Body of pancreas (tissue), 4 donors: ENCODE results near the gene SH3YL1. TPM values are rescaled to one million over a fixed set of nuclear protein-coding genes. Genes with fewer than 3 reads are reported as not detected.

Experiments
- ATAC-seq: fragments of 150-250 bp; one replicate; pipeline ENCODE4 v1.9.1; 2016
- DNase-seq, 4 donors: peaks; one replicate each; pipeline ENCODE4 v3.0.0-alpha.2; 2019
- H3K27ac ChIP-seq, 4 donors: fragments of 200-600 bp; sonication (generic); 1 replicate in 3 of 4; 2 replicates in 1 of 4; pipeline versions ENCODE4 v1.5.1 to v1.6.1; 2016 to 2019; ENCODE audit warnings: mild to moderate bottlenecking in 1 of 4, mixed read lengths in 1 of 4, moderate library complexity in 1 of 4
- H3K27me3 ChIP-seq, 2 donors: fragments of 200-600 bp; sonication (generic); one replicate each; pipeline ENCODE4 v1.6.0; 2016; ENCODE audit warnings: mild to moderate bottlenecking in 1 of 2
- H3K36me3 ChIP-seq, 2 donors: fragments of 200-600 bp; sonication (generic); replicated peaks in 1 of 2; 2 replicates each; pipeline ENCODE4 v1.5.1; 2016; ENCODE audit warnings: low read depth in 2 of 2; ENCODE audit not compliant: insufficient read depth in 1 of 2
- H3K4me1 ChIP-seq: fragments of 200-600 bp; sonication (generic); one replicate; pipeline ENCODE4 v1.6.0; 2016
- H3K4me3 ChIP-seq, 2 donors: fragments of 200-600 bp; sonication (generic); 1 replicate in 1 of 2; 2 replicates in 1 of 2; pipeline ENCODE4 v1.5.1; 2016 to 2019
- H3K9me3 ChIP-seq, 3 donors: fragments of 200-600 bp; sonication (generic); 1 replicate in 2 of 3; 2 replicates in 1 of 3; pipeline ENCODE4 v1.5.1; 2016
- CTCF ChIP-seq, 7 experiments: fragments of 450-650 bp in 4 of 7; fragments of 200-600 bp in 3 of 7; sonication (generic) in 3 of 7; IDR thresholded peaks; one replicate each; pipeline ENCODE4 v1.5.1; 2016 to 2019; ENCODE audit warnings: antibody characterized with exemption in 7 of 7
- POLR2A ChIP-seq, 3 donors: fragments of 450-650 bp; IDR thresholded peaks; one replicate each; pipeline ENCODE4 v1.6.1; 2016; ENCODE audit warnings: antibody characterized with exemption in 3 of 3, mild to moderate bottlenecking in 2 of 3
- WGBS, 2 donors: methylation state at CpG; one replicate each; pipeline ENCODE4 v1.1.5; 2017; 5-methylcytosine and 5-hydroxymethylcytosine counted together
- intact Hi-C: fragments of 100-400 bp; cut with DNase I; formaldehyde crosslinking; loops from one replicate; pipeline ENCODE4 v1.15.1; 2023
- total RNA-seq, 2 donors: library from RNA; depleted of rRNA; stranded (reverse); fragments of >200 nt; gene quantifications; one replicate each; pipeline ENCODE4 v1.1.0, GENCODE V29; 2016

The SH3YL1 gene
- total RNA-seq, 2 donors from 2014 or later = 159 to 162 TPM

DNA sequence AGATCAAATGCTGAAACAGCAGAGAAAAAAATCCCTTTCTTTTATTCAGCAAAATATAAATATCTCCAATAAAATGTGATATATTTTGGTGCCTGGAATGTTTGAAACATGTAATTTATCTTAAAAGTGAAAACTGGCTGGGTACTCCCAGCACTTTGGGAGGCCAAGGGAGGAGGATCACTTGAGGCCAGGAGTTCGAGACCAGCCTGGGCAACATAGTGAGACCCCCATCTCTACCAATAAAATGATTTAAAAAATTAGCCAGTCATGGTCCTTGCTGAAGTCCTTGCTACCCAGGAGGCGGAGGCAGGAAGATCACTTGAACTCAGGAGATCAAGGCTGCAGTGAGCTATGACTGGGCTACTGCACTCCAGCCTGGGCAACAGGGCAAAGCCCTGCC lies 8.6 kb downstream of the SH3YL1 start:
- peak overlapping the region in 1 of 4 donors; percentile 12 for H3K27ac ChIP-seq
- WGBS, 2 donors = 95 to 100% methylated on average over 2 of the region's 2 CpGs
- ATAC-seq (no peak), DNase-seq (no peak)
- H3K4me1 ChIP-seq = peaks cover 39% of the 10 kb centered on the region
- intact Hi-C loops = no loop called here
- H3K36me3 ChIP-seq = peaks cover 0 to 7% of the 10 kb centered on the region in 2 donors
- TF ChIP-seq CTCF (IDR thresholded peaks at IDR 0.05) = no peak
- TF ChIP-seq POLR2A (IDR thresholded peaks at IDR 0.05) = no peak
- no peaks in the 10 kb centered on the region for H3K9me3 ChIP-seq
- no peak overlapping the region for H3K4me3 ChIP-seq
- no peaks in the 10 kb centered on the region for H3K27me3 ChIP-seq

DNA sequence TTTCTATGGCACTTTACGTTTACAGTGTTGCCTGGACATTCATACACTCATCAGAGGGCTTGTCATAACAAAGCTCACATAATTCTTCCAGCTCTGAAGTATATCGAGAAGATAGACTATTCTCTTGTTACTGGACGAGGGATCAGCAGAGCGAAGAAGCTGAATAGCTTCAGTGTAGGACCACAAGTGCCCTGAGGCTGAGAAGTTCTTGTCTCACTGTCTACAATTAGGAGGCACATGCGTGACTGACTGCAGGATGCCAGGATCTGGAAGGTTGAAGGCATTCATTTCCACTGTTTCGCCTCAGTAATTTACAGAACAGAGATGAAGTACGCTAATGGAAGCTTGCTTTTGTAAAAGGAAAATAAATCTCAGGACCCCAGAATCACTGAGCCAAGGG lies 9.6 kb downstream of the SH3YL1 start:
- no peak for TF ChIP-seq CTCF (IDR thresholded peaks at IDR 0.05)
- no peak for TF ChIP-seq POLR2A (IDR thresholded peaks at IDR 0.05)
- 84 to 91% methylated on average over 7 of the region's 7 CpGs for WGBS, 2 donors
- no peaks in the 10 kb centered on the region for H3K27me3 ChIP-seq
- intact Hi-C loops = no loop called here
- H3K4me1 ChIP-seq = peaks cover 35% of the 10 kb centered on the region
- H3K9me3 ChIP-seq = no peaks in the 10 kb centered on the region
- no peak overlapping the region for H3K4me3 ChIP-seq
- ATAC-seq = no peak
- H3K27ac ChIP-seq = peak overlapping the region in 1 of 4 donors; percentile 8
- H3K36me3 ChIP-seq = peaks cover 0 to 7% of the 10 kb centered on the region in 2 donors
- no peak for DNase-seq

GRCh38 chr2:253202-253638 lies 10.6 kb downstream of the SH3YL1 start:
- ATAC-seq (no peak), DNase-seq (no peak)
- H3K27me3 ChIP-seq = no peaks in the 10 kb centered on the region
- H3K27ac ChIP-seq = no peak overlapping the region
- intact Hi-C loops = no loop called here
- no peaks in the 10 kb centered on the region for H3K9me3 ChIP-seq
- H3K36me3 ChIP-seq = peaks cover 0 to 9% of the 10 kb centered on the region in 2 donors
- no peak overlapping the region for H3K4me3 ChIP-seq
- TF ChIP-seq POLR2A (IDR thresholded peaks at IDR 0.05) (no peak), CTCF (IDR thresholded peaks at IDR 0.05) (no peak)
- peaks cover 29% of the 10 kb centered on the region for H3K4me1 ChIP-seq
- WGBS, 2 donors = 87 to 88% methylated on average over 8 of the region's 8 CpGs

- Histone ChIP-seq H3K27me3 (no peaks in the 10 kb centered on the region), H3K4me3 (no peak overlapping the region), H3K4me1 (peaks cover 23% of the 10 kb centered on the region), H3K9me3 (no peaks in the 10 kb centered on the region), H3K27ac (no peak overlapping the region), H3K36me3 (peaks cover 0 to 13% of the 10 kb centered on the region in 2 donors)
- DNase-seq (no peak), ATAC-seq (no peak)
- WGBS, 2 donors = 88 to 93% methylated on average over 6 of the region's 6 CpGs
- TF ChIP-seq POLR2A (IDR thresholded peaks at IDR 0.05) (no peak), CTCF (IDR thresholded peaks at IDR 0.05) (no peak)
- intact Hi-C loops = no loop called here
These were observed 11.7 kb downstream of the SH3YL1 start for GRCh38 chr2:252001-252602.

DNA sequence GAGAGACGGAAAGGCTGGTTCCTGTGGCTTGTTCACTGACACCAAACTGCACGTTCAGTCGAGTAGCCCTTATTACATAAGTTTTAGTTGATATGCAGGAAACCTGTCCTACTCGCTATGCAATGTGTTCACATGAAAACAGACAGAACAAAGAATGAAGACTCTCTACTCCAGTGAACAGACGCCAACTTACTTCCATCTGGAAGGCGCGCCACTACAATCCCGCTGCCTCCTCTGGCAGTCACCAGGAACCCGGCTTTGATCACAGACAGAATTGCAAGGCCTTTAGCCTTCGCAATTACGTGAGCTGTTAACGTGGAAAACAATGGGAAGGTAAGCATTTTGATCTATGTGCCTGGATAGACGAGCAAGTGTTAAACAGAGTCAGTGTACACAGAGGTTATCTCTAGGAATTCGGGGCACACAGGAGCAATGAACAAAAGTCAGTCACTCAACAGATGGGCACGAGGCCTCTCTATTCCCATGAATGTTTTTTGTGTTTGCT lies 14.2 kb downstream of the SH3YL1 start:
- H3K9me3 ChIP-seq = no peaks in the 10 kb centered on the region
- H3K27me3 ChIP-seq = no peaks in the 10 kb centered on the region
- intact Hi-C loops = no loop called here
- H3K27ac ChIP-seq = peak overlapping the region in 1 of 4 donors; percentile 14
- H3K4me1 ChIP-seq = peaks cover under 1% of the 10 kb centered on the region
- no peak overlapping the region for H3K4me3 ChIP-seq
- no peak for ATAC-seq
- no peak for TF ChIP-seq CTCF (IDR thresholded peaks at IDR 0.05)
- TF ChIP-seq POLR2A (IDR thresholded peaks at IDR 0.05) = no peak
- peaks cover 0 to 20% of the 10 kb centered on the region in 2 donors for H3K36me3 ChIP-seq
- 70 to 78% methylated on average over 15 of the region's 15 CpGs for WGBS, 2 donors
- no peak for DNase-seq
